Breast epithelium (tissue), 3 donors: ENCODE measurements around the gene METTL8.

ENCODE experiments used
- POLR2A ChIP-seq: fragments of 450-650 bp; IDR thresholded peaks from one replicate; pipeline ENCODE4 v1.6.1; 2016; ENCODE audit warnings: antibody characterized with exemption, mild to moderate bottlenecking, moderate library complexity
- POLR2AphosphoS5 ChIP-seq, 3 donors: sonication (generic); formaldehyde crosslinking; IDR thresholded peaks; one replicate each; pipeline ENCODE4 v1.6.1; 2017; ENCODE audit warnings: antibody characterized with exemption in 3 of 3
- TF ChIP-seq, protein P1 (sequence below), 3 donors: fragments of 450-650 bp; IDR thresholded peaks; one replicate each; pipeline ENCODE4 v1.5.1; 2016 to 2017; ENCODE audit warnings: antibody characterized with exemption in 3 of 3, mild to moderate bottlenecking in 3 of 3, moderate library complexity in 3 of 3

DNA sequence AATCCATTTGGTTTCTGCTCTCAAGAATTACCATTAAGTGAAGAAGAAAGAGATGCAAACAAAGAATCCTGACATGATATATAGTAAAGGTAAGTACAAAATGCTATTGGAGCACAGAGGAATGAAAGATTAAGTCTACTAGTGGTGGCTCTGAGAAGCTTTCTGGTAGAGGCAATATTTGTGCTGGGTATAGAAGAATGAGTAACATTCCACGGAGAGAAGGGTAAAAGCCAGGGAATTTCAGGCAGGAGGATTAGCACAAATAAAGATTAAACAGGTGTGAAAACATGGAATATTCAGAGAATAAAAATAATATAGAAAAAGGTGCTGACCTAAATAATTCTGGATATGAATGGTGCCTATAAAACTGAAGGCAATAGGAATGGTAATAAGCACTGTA, 31.8 kb downstream of the METTL8 start:
- TF ChIP-seq, protein P1, sequence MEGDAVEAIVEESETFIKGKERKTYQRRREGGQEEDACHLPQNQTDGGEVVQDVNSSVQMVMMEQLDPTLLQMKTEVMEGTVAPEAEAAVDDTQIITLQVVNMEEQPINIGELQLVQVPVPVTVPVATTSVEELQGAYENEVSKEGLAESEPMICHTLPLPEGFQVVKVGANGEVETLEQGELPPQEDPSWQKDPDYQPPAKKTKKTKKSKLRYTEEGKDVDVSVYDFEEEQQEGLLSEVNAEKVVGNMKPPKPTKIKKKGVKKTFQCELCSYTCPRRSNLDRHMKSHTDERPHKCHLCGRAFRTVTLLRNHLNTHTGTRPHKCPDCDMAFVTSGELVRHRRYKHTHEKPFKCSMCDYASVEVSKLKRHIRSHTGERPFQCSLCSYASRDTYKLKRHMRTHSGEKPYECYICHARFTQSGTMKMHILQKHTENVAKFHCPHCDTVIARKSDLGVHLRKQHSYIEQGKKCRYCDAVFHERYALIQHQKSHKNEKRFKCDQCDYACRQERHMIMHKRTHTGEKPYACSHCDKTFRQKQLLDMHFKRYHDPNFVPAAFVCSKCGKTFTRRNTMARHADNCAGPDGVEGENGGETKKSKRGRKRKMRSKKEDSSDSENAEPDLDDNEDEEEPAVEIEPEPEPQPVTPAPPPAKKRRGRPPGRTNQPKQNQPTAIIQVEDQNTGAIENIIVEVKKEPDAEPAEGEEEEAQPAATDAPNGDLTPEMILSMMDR (IDR thresholded peaks at IDR 0.05), result no peak
- TF ChIP-seq POLR2A (no peak), POLR2AphosphoS5 (IDR thresholded peaks at IDR 0.05) (no peak)
